SK-N-SH treated with all-trans-retinoic acid at 6 μM for 48 hours (cell line): ENCODE results near the gene HSF2.

Source experiments
- ATAC-seq: fragments of 200-7000 bp; cut with Tn5 transposase; 3 replicates; pipeline ENCODE4 v1.9.1; 2020; ENCODE audit warnings: mild to moderate bottlenecking, moderate library complexity
- BACH2 ChIP-seq: fragments of 250-450 bp; sonication (Bioruptor Pico); IDR thresholded peaks from 2 replicates; pipeline ENCODE4 v1.9.0; 2021; ENCODE audit warnings: mild to moderate bottlenecking, borderline replicate concordance
- CSDC2 ChIP-seq: fragments of 250-450 bp; sonication (Bioruptor Pico); IDR thresholded peaks from 2 replicates; pipeline ENCODE4 v1.5.0; 2020; ENCODE audit warnings: mild to moderate bottlenecking, moderate library complexity
- ESRRG ChIP-seq: fragments of 250-450 bp; sonication (Bioruptor Pico); IDR thresholded peaks from 2 replicates; pipeline ENCODE4 v1.6.1; 2021; ENCODE audit warnings: mild to moderate bottlenecking
- GLIS3 ChIP-seq: fragments of 250-450 bp; sonication (Bioruptor Pico); IDR thresholded peaks from 2 replicates; pipeline ENCODE4 v1.5.0; 2020; ENCODE audit warnings: mild to moderate bottlenecking, moderate library complexity
- ISL1 ChIP-seq: fragments of 250-450 bp; sonication (Bioruptor Pico); IDR thresholded peaks from 2 replicates; pipeline ENCODE4 v2.1.2; 2022; ENCODE audit warnings: mild to moderate bottlenecking, moderate library complexity
- OSR1 ChIP-seq: fragments of 250-450 bp; sonication (Bioruptor Pico); IDR thresholded peaks from 2 replicates; pipeline ENCODE4 v1.8.0; 2022; ENCODE audit warnings: moderate library complexity, mild to moderate bottlenecking, inconsistent platforms
- PPARA ChIP-seq: fragments of 250-450 bp; sonication (Bioruptor Pico); IDR thresholded peaks from 2 replicates; pipeline ENCODE4 v1.5.0; 2020; ENCODE audit warnings: mild to moderate bottlenecking, borderline replicate concordance
- SNAI2 ChIP-seq: fragments of 250-450 bp; sonication (Bioruptor Pico); IDR thresholded peaks from 2 replicates; pipeline ENCODE4 v1.5.0; 2020; ENCODE audit warnings: mild to moderate bottlenecking, moderate library complexity
- TCF4 ChIP-seq: fragments of 250-450 bp; sonication (Bioruptor Pico); IDR thresholded peaks from 2 replicates; pipeline ENCODE4 v1.8.0; 2021; ENCODE audit warnings: mild to moderate bottlenecking, moderate library complexity, borderline replicate concordance
- ZC3H10 ChIP-seq: fragments of 250-450 bp; sonication (Bioruptor Pico); IDR thresholded peaks from 2 replicates; pipeline ENCODE4 v1.5.1; 2021; ENCODE audit warnings: mild to moderate bottlenecking, moderate library complexity
- ZFP3 ChIP-seq: fragments of 250-450 bp; sonication (Bioruptor Pico); IDR thresholded peaks from 2 replicates; pipeline ENCODE4 v1.5.0; 2020; ENCODE audit warnings: mild to moderate bottlenecking, moderate library complexity
- ZNF565 ChIP-seq: fragments of 450-650 bp; formaldehyde crosslinking; conservative IDR thresholded peaks from 2 replicates; pipeline ENCODE4 v1.5.0; 2020; ENCODE audit warnings: low read depth, mild to moderate bottlenecking, moderate library complexity
- ZNF8 ChIP-seq: fragments of 450-650 bp; formaldehyde crosslinking; IDR thresholded peaks from 2 replicates; pipeline ENCODE4 v1.5.0; 2020; ENCODE audit warnings: mild to moderate bottlenecking, moderate library complexity
- TF ChIP-seq, protein P1 (sequence below): fragments of 250-450 bp; sonication (Bioruptor Pico); IDR thresholded peaks from 2 replicates; pipeline ENCODE4 v1.8.0; 2021; ENCODE audit warnings: low read depth, mild to moderate bottlenecking, moderate library complexity, borderline replicate concordance
- TF ChIP-seq, protein P2 (sequence below): fragments of 250-450 bp; sonication (Bioruptor Pico); IDR thresholded peaks from 2 replicates; pipeline ENCODE4 v1.5.1; 2021; ENCODE audit warnings: mild to moderate bottlenecking, moderate library complexity
- TF ChIP-seq, protein P3 (sequence below): fragments of 250-450 bp; sonication (Bioruptor Pico); IDR thresholded peaks from 2 replicates; pipeline ENCODE4 v1.8.0; 2020; ENCODE audit warnings: mild to moderate bottlenecking, moderate library complexity, borderline replicate concordance
- TF ChIP-seq, protein P4 (sequence below): fragments of 250-450 bp; sonication (Bioruptor Pico); IDR thresholded peaks from 2 replicates; pipeline ENCODE4 v1.5.1; 2020; ENCODE audit warnings: low read depth, mild to moderate bottlenecking, moderate library complexity

Gene HSF2

DNA sequence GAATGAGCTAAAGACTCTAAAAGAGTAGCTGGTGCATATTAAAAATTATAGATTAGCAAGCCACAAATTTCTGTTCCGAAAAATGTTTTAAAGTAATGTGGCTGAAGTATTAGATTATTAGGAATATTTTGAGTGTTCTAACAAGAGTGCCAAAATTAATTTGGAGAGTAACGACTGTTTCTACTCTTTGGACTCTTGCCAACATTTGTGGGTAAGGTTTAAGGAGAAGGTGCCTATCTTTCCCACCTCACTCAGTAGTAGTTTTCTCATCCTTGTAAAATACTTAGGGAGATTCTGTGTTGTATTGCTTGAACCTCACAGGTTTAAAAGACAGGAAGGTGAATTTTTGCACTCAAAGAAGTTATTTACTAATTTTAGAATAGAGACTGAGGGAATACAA, 5.0 kb downstream of the HSF2 start:
- TF ChIP-seq BACH2 (no peak), ZC3H10 (CRISPR knock-in tag) (no peak), OSR1 (CRISPR knock-in tag) (no peak)
- TF ChIP-seq, protein P1, sequence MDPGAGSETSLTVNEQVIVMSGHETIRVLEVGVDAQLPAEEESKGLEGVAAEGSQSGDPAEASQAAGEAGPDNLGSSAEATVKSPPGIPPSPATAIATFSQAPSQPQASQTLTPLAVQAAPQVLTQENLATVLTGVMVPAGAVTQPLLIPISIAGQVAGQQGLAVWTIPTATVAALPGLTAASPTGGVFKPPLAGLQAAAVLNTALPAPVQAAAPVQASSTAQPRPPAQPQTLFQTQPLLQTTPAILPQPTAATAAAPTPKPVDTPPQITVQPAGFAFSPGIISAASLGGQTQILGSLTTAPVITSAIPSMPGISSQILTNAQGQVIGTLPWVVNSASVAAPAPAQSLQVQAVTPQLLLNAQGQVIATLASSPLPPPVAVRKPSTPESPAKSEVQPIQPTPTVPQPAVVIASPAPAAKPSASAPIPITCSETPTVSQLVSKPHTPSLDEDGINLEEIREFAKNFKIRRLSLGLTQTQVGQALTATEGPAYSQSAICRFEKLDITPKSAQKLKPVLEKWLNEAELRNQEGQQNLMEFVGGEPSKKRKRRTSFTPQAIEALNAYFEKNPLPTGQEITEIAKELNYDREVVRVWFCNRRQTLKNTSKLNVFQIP (CRISPR knock-in tag) = no peak
- TF ChIP-seq, protein P2, sequence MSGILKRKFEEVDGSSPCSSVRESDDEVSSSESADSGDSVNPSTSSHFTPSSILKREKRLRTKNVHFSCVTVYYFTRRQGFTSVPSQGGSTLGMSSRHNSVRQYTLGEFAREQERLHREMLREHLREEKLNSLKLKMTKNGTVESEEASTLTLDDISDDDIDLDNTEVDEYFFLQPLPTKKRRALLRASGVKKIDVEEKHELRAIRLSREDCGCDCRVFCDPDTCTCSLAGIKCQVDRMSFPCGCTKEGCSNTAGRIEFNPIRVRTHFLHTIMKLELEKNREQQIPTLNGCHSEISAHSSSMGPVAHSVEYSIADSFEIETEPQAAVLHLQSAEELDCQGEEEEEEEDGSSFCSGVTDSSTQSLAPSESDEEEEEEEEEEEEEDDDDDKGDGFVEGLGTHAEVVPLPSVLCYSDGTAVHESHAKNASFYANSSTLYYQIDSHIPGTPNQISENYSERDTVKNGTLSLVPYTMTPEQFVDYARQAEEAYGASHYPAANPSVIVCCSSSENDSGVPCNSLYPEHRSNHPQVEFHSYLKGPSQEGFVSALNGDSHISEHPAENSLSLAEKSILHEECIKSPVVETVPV (CRISPR knock-in tag) = no peak
- ATAC-seq = no peak

DNA sequence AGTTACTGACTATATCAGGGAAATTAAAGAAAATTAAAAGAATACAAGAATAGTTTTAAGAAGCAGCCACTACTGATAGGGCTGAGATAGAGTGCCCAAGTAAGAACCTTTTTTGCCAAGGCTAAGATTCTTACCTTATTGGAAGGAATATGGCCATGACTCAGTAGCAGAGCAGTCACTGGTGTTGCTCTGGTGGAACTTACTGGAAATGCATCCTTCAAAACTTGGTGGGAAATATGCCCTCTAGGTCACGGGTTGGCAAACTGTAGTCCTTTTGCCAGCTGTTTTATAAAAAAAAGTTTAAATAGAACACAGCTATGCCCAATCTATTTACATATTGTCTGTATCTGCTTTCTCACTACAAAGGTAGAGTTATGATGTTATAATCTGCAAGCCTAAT, 6.0 kb downstream of the HSF2 start:
- TF ChIP-seq PPARA (CRISPR knock-in tag) (no peak), CSDC2 (no peak), ISL1 (CRISPR knock-in tag) (no peak), ESRRG (CRISPR knock-in tag) (no peak), SNAI2 (no peak), ZC3H10 (CRISPR knock-in tag) (no peak), GLIS3 (CRISPR knock-in tag) (no peak)
- TF ChIP-seq, protein P3, sequence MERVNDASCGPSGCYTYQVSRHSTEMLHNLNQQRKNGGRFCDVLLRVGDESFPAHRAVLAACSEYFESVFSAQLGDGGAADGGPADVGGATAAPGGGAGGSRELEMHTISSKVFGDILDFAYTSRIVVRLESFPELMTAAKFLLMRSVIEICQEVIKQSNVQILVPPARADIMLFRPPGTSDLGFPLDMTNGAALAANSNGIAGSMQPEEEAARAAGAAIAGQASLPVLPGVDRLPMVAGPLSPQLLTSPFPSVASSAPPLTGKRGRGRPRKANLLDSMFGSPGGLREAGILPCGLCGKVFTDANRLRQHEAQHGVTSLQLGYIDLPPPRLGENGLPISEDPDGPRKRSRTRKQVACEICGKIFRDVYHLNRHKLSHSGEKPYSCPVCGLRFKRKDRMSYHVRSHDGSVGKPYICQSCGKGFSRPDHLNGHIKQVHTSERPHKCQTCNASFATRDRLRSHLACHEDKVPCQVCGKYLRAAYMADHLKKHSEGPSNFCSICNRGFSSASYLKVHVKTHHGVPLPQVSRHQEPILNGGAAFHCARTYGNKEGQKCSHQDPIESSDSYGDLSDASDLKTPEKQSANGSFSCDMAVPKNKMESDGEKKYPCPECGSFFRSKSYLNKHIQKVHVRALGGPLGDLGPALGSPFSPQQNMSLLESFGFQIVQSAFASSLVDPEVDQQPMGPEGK = no peak
- TF ChIP-seq, protein P2 (CRISPR knock-in tag) = no peak
- ATAC-seq = 0 out of 3 replicates have a peak, but pooled peaks have one; percentile 37

DNA sequence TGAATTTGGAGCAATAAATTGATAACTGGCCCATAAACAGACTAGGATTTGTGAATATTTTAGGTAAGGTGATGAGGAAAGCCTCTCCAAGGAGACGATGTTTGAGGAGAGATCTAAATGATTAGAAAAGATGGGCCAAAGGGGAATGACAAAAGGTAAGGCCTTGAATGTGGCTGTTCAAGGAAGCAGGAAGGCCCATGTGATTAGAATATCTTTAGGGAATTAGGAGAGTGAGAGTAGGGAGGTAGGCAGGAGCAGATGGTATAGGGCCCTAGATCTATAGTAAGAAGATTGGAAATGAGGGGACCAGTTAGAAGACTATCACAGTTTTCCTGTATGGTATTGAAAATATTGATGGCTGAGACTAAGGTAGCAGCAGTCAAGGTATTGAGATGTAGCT, 6.7 kb downstream of the HSF2 start:
- no peak for TF ChIP-seq TCF4 (CRISPR knock-in tag)
- no peak for TF ChIP-seq GLIS3 (CRISPR knock-in tag)
- TF ChIP-seq SNAI2 = no peak
- no peak for TF ChIP-seq ZNF8 (CRISPR knock-in tag)
- TF ChIP-seq, protein P3 = no peak
- no peak for TF ChIP-seq CSDC2
- TF ChIP-seq, protein P2 (CRISPR knock-in tag) = no peak
- no peak for TF ChIP-seq BACH2
- TF ChIP-seq ZNF565 = no peak
- TF ChIP-seq ZFP3 (CRISPR knock-in tag) = no peak
- TF ChIP-seq ISL1 (CRISPR knock-in tag) = no peak
- TF ChIP-seq, protein P4, sequence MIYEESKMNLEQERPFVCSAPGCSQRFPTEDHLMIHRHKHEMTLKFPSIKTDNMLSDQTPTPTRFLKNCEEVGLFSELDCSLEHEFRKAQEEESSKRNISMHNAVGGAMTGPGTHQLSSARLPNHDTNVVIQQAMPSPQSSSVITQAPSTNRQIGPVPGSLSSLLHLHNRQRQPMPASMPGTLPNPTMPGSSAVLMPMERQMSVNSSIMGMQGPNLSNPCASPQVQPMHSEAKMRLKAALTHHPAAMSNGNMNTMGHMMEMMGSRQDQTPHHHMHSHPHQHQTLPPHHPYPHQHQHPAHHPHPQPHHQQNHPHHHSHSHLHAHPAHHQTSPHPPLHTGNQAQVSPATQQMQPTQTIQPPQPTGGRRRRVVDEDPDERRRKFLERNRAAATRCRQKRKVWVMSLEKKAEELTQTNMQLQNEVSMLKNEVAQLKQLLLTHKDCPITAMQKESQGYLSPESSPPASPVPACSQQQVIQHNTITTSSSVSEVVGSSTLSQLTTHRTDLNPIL (CRISPR knock-in tag) = no peak
- TF ChIP-seq, all 23 proteins: peak for 0
- no peak for ATAC-seq
